ENCODE data around the gene JADE1. TPM values are rescaled to one million over a fixed set of nuclear protein-coding genes. Genes with fewer than 3 reads are reported as not detected.

Gene JADE1
- total and polyA plus RNA-seq, 2 of the 4 experiments (the other 2 are of a cell fraction) = 13.8 to 32.6 TPM

- TF ChIP-seq MAFK (IDR thresholded peaks at IDR 0.05; ENCODE audit: low read depth, low read length) = no peak
- TF ChIP-seq ELK1 (IDR thresholded peaks at IDR 0.05; ENCODE audit: borderline replicate concordance, low read depth, low read length) = no peak
- no peak for TF ChIP-seq FOS (IDR thresholded peaks at IDR 0.05; ENCODE audit: low read depth, low read length)
These were observed 41.0 kb upstream of the JADE1 start (continued) for GRCh38 chr4:128768373-128768996.

GRCh38 chr4:128769011-128769410 lies 40.5 kb upstream of the JADE1 start:
- H2BK15ac ChIP-seq (ENCODE audit: low read depth, low read length) = no peak overlapping the region
- H2AK9ac ChIP-seq (replicated peaks; ENCODE audit: low read depth, low read length, poor library complexity) = no peak overlapping the region
- H3K14ac ChIP-seq (replicated peaks; ENCODE audit: low read depth, low read length) = no peak overlapping the region
- no peak overlapping the region for H2BK20ac ChIP-seq (ENCODE audit: low read depth, low read length)
- no peaks in the 10 kb centered on the region for H4K20me1 ChIP-seq (ENCODE audit: insufficient read depth, low read length)
- H3K4ac ChIP-seq (ENCODE audit: low read depth, low read length) = no peak overlapping the region
- H3K27me3 ChIP-seq (ENCODE audit: control insufficient read depth, insufficient read depth, low read length) = no peaks in the 10 kb centered on the region
- ChIA-PET CTCF (no interaction called here), POLR2A (ENCODE audit: unreplicated experiment) (no interaction called here)
- H3K18ac ChIP-seq (ENCODE audit: low read depth, low read length) = no peak overlapping the region
- H3K4me1 ChIP-seq (ENCODE audit: control insufficient read depth, insufficient read depth, low read length) = no peaks in the 10 kb centered on the region
- BruUV-seq (replicated peaks) = no TSS peak
- intact Hi-C loops (cut with micrococcal nuclease) = no loop called here
- no peak overlapping the region for H3K4me2 ChIP-seq (ENCODE audit: low read depth, low read length)
- no peaks in the 10 kb centered on the region for H3K9me3 ChIP-seq (ENCODE audit: control insufficient read depth, insufficient read depth, low read length)
- no peak overlapping the region for H2BK120ac ChIP-seq (ENCODE audit: low read depth, low read length)
- in situ Hi-C loops (cut with MboI; ENCODE audit: low sequenced_read_pairs) = no loop called here
- no peak overlapping the region for H4K91ac ChIP-seq (ENCODE audit: insufficient read depth, low read depth, low read length)
- no peak overlapping the region for H3K23ac ChIP-seq (ENCODE audit: low read depth, low read length)
- H2AK5ac ChIP-seq (ENCODE audit: low read depth, low read length) = no peak overlapping the region
- no peak overlapping the region for H4K5ac ChIP-seq (ENCODE audit: low read depth, low read length)
- H3K9ac ChIP-seq (ENCODE audit: low read depth, low read length) = no peak overlapping the region
- H3K36me3 ChIP-seq (ENCODE audit: control insufficient read depth, insufficient read depth, low read length) = no peaks in the 10 kb centered on the region
- H3K9me1 ChIP-seq (ENCODE audit: insufficient read depth, low read length) = no peaks in the 10 kb centered on the region
- H2BK5ac ChIP-seq (ENCODE audit: low read depth, low read length, poor library complexity, severe bottlenecking) = no peak overlapping the region
- no peak overlapping the region for H2AFZ ChIP-seq (replicated peaks; ENCODE audit: low read length, poor library complexity)
- no peak overlapping the region for H3K27ac ChIP-seq (ENCODE audit: insufficient read depth, low read length)
- no peak overlapping the region for H3K4me3 ChIP-seq (ENCODE audit: insufficient read depth, low read depth, low read length)
- DNase-seq (no peak), ATAC-seq (ENCODE audit: low read depth) (no peak)
- no peaks in the 10 kb centered on the region for H3K79me1 ChIP-seq (ENCODE audit: low read depth in 1 of 2, low read length in 2 of 2)
- H3K56ac ChIP-seq (ENCODE audit: extremely low read depth, insufficient read depth, low read length) = no peak overlapping the region
- dilution Hi-C loops (cut with HindIII; ENCODE audit: low sequenced_read_pairs, unreplicated experiment) = no loop called here
- no peak overlapping the region for H4K8ac ChIP-seq (ENCODE audit: low read depth in 2 of 2, low read length in 2 of 2)
- TF ChIP-seq ELK1 (IDR thresholded peaks at IDR 0.05; ENCODE audit: borderline replicate concordance, low read depth, low read length) (no peak), CHD1 (IDR thresholded peaks at IDR 0.05; ENCODE audit: low read depth, low read length) (no peak), CTCF (conservative IDR thresholded peaks at IDR 0.05; ENCODE audit: low read depth, low read length) (no peak), MAZ (IDR thresholded peaks at IDR 0.05; ENCODE audit: borderline replicate concordance, low read depth, low read length) (no peak), MAFK (IDR thresholded peaks at IDR 0.05; ENCODE audit: low read depth, low read length) (no peak), CEBPB (IDR thresholded peaks at IDR 0.05; ENCODE audit: low read depth, low read length) (no peak; the same call in 1 of the 2 replicates), RAD21 (IDR thresholded peaks at IDR 0.05; ENCODE audit: low read length) (no peak), MXI1 (IDR thresholded peaks at IDR 0.05; ENCODE audit: borderline replicate concordance, low read depth, low read length) (no peak), RFX5 (IDR thresholded peaks at IDR 0.05; ENCODE audit: low read depth, low read length) (no peak), POLR2A (IDR thresholded peaks at IDR 0.05; ENCODE audit: low read depth, low read length) (no peak), BHLHE40 (IDR thresholded peaks at IDR 0.05; ENCODE audit: low read depth, low read length) (no peak)
